Muscle layer of duodenum (tissue), 2 donors: ENCODE results near the gene ZNRF3.

ENCODE experiments used
- H3K27ac ChIP-seq: one replicate; pipeline ENCODE4 v1.7.0; 2013; ENCODE audit warnings: mild to moderate bottlenecking, low read length
- H3K27me3 ChIP-seq: one replicate; pipeline ENCODE4 v1.7.0; 2013; ENCODE audit warnings: low read depth, mild to moderate bottlenecking, control low read depth, low read length
- H3K36me3 ChIP-seq, 2 donors: one replicate each; pipeline ENCODE4 v1.7.0; 2013; ENCODE audit warnings: low read length in 2 of 2, control low read depth in 1 of 2, mild to moderate bottlenecking in 1 of 2; ENCODE audit not compliant: insufficient read depth in 2 of 2, control insufficient read depth in 1 of 2
- H3K4me1 ChIP-seq, 2 donors: one replicate each; pipeline ENCODE4 v1.7.0; 2013; ENCODE audit warnings: low read length in 2 of 2, mild to moderate bottlenecking in 2 of 2, control low read depth in 1 of 2, moderate library complexity in 1 of 2; ENCODE audit not compliant: insufficient read depth in 2 of 2, control insufficient read depth in 1 of 2
- H3K4me3 ChIP-seq, 2 donors: one replicate each; pipeline ENCODE4 v1.7.0; 2013; ENCODE audit warnings: low read length in 2 of 2, low read depth in 1 of 2, mild to moderate bottlenecking in 1 of 2
- H3K9me3 ChIP-seq, 2 donors: one replicate each; pipeline ENCODE4 v1.7.0; 2013; ENCODE audit warnings: low read length in 2 of 2, control low read depth in 1 of 2, mild to moderate bottlenecking in 1 of 2; ENCODE audit not compliant: control insufficient read depth in 1 of 2
- donor health status: healthy.

Gene ZNRF3

DNA sequence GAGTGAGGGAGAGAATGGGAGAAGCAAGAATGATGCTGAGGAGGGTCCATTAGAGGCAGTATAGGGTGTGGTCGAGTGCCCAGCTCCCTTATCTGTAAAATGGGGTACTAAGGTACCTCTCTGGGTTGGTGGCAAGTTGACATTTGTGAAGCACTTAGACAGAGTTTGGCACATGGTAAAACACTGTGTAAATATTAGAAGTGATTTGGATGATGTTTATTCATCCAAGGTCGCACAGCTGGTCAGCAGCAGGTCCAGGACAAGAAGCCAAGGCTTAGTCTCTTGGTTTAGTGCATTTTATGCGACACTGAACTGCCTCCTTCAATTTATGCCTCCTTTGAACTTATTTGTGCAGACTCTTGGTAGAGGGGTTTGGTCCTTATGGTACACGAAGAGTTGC, 208.9 kb downstream of the ZNRF3 start:
- H3K4me3 ChIP-seq, result no peak overlapping the region
- peaks cover 4 to 14% of the 10 kb centered on the region in 2 donors for H3K4me1 ChIP-seq
- no peaks in the 10 kb centered on the region for H3K27me3 ChIP-seq
- H3K36me3 ChIP-seq, result peaks cover 0 to 7% of the 10 kb centered on the region in 2 donors
- H3K9me3 ChIP-seq, result no peaks in the 10 kb centered on the region
- no peak overlapping the region for H3K27ac ChIP-seq

DNA sequence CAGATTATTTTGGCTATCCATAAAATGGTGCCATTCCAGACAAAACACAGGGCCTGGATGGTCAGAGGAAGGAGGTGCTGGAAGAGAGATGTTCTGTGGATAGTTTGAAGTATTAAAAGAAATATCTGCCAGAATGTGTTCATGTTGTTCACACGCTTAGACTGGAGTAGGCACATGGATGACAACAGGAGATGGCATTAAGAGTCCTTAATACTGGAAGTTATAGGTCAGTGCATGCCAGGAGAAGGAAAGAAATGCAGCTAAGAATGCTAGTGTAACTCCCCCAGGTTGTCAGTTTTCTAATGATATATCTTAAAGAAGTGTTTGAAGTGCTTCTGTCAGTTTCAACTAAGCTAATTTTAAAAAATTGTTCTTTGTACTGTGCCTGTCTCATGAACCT, 209.7 kb downstream of the ZNRF3 start:
- no peak overlapping the region for H3K27ac ChIP-seq
- no peak overlapping the region for H3K4me3 ChIP-seq
- no peaks in the 10 kb centered on the region for H3K27me3 ChIP-seq
- no peaks in the 10 kb centered on the region for H3K9me3 ChIP-seq
- H3K4me1 ChIP-seq, result peaks cover 4 to 14% of the 10 kb centered on the region in 2 donors
- H3K36me3 ChIP-seq, result peaks cover 0 to 7% of the 10 kb centered on the region in 2 donors

DNA sequence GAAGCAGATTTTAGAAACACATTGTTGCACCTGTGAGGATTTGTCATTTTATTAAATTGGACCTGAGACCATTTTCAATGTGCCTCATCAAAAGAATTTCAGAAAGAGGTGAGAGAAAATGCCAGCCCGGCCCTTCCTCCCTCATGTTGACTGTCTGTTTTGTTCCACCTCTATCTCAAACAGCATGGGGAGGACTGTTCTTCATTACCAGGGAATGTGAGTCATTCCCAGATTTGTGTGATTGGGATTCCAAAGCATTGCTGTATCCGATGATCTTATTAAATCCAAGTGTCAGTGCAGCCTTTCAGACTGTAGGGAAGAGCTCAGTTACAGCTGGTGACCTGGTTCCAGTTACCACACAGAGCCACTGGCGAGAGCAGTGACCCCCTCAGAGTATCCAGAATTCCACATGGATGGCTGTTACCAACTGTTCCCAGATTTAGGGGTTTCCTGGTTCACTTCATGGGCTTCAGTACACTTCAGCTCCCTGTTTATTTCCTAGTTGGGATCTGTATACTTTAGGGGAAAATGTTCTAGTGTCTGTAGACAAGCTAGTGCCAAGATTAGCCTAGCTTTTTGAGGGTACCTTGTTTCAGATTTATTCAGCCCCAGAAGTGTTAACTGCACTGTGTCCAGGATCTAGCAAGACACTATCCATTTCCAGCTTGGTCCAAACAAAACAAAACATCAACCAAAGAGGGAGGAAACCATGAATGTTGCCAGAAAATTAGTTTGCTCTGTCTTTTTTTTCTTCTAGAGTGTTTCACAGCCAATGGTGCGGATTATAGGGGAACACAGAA, 210.3 kb downstream of the ZNRF3 start:
- Histone ChIP-seq H3K27me3 (no peaks in the 10 kb centered on the region), H3K27ac (no peak overlapping the region), H3K4me1 (peaks cover 4 to 14% of the 10 kb centered on the region in 2 donors), H3K4me3 (no peak overlapping the region), H3K36me3 (peaks cover 5 to 7% of the 10 kb centered on the region in 2 donors), H3K9me3 (no peaks in the 10 kb centered on the region)

DNA sequence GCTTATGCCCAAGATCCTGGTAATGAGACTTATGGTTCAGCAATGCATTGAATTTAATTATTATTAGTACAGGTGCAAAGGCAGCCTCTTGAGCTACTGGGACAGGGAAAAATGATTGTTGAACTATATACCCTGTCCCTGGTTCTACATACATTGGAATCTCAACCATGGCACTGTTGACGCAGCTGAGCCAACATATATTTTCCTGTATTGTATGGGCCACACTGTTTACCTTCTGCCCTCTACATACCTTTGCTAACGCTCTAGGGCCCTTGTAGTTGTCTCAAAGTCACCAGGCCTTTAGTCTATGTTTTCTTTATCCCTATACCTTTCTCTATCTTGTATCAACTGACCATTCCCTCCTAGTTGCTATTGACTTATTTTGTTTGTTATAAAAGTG, 212.1 kb downstream of the ZNRF3 start:
- no peaks in the 10 kb centered on the region for H3K9me3 ChIP-seq
- no peak overlapping the region for H3K4me3 ChIP-seq
- peaks cover 4 to 14% of the 10 kb centered on the region in 2 donors for H3K4me1 ChIP-seq
- H3K27ac ChIP-seq, result no peak overlapping the region
- no peaks in the 10 kb centered on the region for H3K27me3 ChIP-seq
- H3K36me3 ChIP-seq, result peaks cover 7 to 8% of the 10 kb centered on the region in 2 donors

DNA sequence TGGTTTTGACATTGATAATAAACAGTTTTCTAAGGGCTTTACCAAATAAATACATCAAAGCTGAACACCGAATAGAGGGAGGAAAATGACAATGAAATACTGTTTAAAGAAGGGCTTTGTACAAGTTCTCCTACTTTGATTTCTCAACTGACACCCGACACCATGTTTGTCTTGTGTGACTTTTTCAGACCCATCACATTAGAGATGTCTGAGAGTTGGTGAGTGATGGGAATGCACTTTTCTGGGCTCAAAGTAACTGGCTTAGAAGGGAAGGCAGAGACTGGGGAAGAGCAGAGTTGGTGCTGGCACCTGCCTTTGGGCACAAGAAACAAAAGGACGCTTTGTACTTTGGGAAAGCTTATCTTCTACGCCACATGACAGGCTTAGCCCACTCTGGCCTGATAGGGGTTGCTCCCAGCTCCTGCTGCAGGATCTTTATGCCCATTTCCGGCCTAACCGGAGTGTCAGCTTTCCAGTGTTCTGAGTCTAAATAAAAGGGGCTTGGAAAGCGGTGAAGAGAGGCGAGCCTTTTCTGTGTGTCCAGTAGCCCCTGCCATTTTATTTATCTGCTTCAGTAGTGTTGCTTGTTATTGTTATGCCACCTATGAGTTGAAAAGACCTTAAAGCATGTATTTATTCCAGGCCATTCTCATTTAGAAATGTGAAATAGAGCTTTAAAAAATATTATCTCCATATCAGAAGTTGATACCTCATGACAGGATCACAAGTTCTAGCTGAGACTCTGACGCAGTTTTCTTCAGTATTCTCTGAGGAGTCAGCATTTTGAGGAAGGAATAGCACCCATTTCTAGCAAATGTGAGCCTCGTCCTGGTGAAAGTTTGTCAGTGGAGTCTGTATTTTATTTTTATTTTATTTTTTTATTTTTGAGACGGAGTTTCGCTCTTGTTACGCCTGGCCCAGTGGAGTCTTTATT, 213.6 kb downstream of the ZNRF3 start:
- no peaks in the 10 kb centered on the region for H3K27me3 ChIP-seq
- H3K27ac ChIP-seq, result no peak overlapping the region
- H3K4me1 ChIP-seq, result peaks cover 4 to 14% of the 10 kb centered on the region in 2 donors
- peaks cover 7 to 8% of the 10 kb centered on the region in 2 donors for H3K36me3 ChIP-seq
- no peaks in the 10 kb centered on the region for H3K9me3 ChIP-seq
- no peak overlapping the region for H3K4me3 ChIP-seq

DNA sequence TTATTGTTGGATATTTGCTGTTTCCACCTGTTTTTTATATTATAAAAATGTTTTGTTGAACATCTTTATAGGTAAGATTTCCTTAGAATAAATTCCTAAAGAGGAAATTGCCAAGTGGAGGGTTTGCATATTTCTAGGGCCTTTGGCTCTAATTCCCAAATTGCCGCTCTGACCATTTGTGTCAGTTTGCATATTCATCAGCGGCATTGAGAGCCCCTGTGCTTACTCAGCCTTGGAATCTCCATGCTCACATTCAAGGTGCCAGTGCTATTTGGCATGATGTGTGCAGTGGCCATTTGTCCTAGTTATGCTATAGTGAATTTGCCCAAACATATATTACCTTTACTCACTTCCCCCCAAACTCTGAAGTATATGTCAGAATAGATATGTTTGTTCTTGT, 214.9 kb downstream of the ZNRF3 start:
- H3K4me1 ChIP-seq, result peaks cover 4 to 8% of the 10 kb centered on the region in 2 donors
- peaks cover 7 to 8% of the 10 kb centered on the region in 2 donors for H3K36me3 ChIP-seq
- H3K27me3 ChIP-seq, result no peaks in the 10 kb centered on the region

DNA sequence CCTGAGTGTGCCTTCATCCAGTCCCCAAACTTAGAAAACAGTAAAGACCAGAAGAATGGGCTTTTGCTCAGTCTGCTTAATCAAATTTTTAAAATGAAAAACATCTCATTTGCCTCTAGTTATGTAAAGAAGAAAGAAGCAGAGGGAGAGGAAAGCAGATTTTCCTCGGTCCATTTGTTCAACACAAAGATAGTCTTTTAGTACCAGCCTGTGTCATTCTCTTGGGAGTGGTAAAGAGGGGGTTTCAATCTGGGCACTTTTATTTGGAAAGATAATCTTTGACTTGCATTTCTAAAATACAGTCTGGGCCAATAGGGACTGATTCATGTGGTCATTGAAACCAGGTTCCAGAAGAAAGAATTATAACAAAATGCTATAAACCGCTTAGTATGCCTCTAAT, 218.9 kb downstream of the ZNRF3 start:
- Histone ChIP-seq H3K27me3 (no peaks in the 10 kb centered on the region), H3K4me3 (no peak overlapping the region), H3K9me3 (no peaks in the 10 kb centered on the region), H3K36me3 (peaks cover 0 to 8% of the 10 kb centered on the region in 2 donors), H3K4me1 (no peaks in the 10 kb centered on the region), H3K27ac (no peak overlapping the region)

More for the DNA sequence above, 214.9 kb downstream of the ZNRF3 start:
- H3K27ac ChIP-seq, result no peak overlapping the region
- H3K4me3 ChIP-seq, result no peak overlapping the region
- H3K9me3 ChIP-seq, result no peaks in the 10 kb centered on the region

DNA sequence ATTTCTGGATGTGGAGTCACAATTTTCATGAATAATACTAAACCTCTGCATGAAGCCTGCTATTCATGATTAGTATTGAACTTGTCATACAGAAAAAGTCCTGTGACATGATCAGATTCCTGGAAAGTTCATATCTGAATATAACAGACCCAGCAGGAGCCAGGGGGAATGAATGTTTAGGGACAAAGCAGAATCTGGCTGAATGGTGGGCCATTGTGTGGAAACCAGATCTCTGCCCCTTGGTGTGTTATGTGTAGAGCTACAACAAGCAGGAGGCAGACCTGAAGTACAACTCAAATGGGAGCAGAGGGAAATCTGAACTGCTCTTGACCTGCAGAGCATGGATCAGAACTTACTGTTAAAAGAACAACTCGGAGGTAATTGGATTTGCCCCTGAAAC, 219.7 kb downstream of the ZNRF3 start:
- Histone ChIP-seq H3K4me3 (no peak overlapping the region), H3K27me3 (no peaks in the 10 kb centered on the region), H3K4me1 (no peaks in the 10 kb centered on the region), H3K9me3 (no peaks in the 10 kb centered on the region), H3K27ac (no peak overlapping the region), H3K36me3 (peaks cover 0 to 8% of the 10 kb centered on the region in 2 donors)

DNA sequence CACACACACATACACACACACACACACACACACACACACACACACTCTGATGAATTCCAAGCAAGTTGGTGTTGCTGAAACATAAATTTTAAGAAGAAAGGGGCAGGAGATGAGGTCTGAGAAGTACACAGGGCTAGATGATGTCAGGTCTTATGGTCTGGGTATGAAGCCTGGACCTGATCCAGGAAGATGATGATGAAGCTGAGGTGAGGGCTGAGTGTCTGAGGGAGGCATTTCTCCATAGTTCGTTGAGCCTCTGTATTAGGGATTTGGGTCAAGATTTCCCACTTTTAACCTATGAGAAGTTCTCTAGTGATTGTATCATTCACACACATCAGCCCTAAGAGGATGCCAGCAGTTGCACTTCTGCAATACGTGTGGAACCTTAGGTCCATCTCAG, 222.1 kb downstream of the ZNRF3 start:
- no peaks in the 10 kb centered on the region for H3K9me3 ChIP-seq
- no peaks in the 10 kb centered on the region for H3K27me3 ChIP-seq
- H3K27ac ChIP-seq, result no peak overlapping the region
- H3K4me1 ChIP-seq, result no peaks in the 10 kb centered on the region
- no peaks in the 10 kb centered on the region for H3K36me3 ChIP-seq
- no peak overlapping the region for H3K4me3 ChIP-seq

DNA sequence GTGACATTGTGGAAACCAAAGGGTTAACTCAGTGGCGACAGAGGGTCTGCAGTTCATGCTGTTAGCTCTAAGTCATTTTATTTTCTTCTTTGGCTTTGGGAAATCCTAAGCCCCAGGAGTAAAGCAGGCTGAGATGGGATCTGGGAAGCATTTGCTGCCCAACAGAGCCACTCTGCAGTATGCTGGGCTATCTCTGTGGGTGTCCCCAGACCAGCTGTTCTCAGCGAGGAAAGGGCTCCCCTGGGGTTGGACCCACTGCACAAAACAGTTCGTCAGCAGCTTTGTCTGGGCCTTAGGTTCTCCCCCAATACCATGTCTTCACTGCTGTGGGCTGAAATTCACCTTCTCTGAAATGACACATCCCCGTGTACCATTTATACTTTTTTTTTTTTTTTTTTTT, 223.5 kb downstream of the ZNRF3 start:
- Histone ChIP-seq H3K4me3 (no peak overlapping the region), H3K36me3 (no peaks in the 10 kb centered on the region), H3K9me3 (no peaks in the 10 kb centered on the region), H3K4me1 (no peaks in the 10 kb centered on the region), H3K27me3 (no peaks in the 10 kb centered on the region), H3K27ac (no peak overlapping the region)
